Sigmoid colon (tissue), 7 donors: ENCODE data around the gene NPL. TPM values are rescaled to one million over a fixed set of nuclear protein-coding genes. Genes with fewer than 3 reads are reported as not detected.

Source experiments
- DNase-seq: peaks from one replicate; pipeline ENCODE4 v3.0.0-alpha.2; 2019
- H3K27ac ChIP-seq, 4 donors: fragments of 200-600 bp; sonication (generic); one replicate each; pipeline ENCODE4 v1.5.1; 2016 to 2019; ENCODE audit warnings: mild to moderate bottlenecking in 1 of 4
- H3K27me3 ChIP-seq, 3 donors: fragments of 200-600 bp; sonication (generic); one replicate each; pipeline ENCODE4 v1.5.1; 2019; ENCODE audit warnings: mild to moderate bottlenecking in 1 of 3
- H3K36me3 ChIP-seq, 4 donors: fragments of 200-600 bp; sonication (generic); one replicate each; pipeline ENCODE4 v1.5.1; 2016 to 2019
- H3K4me1 ChIP-seq, 4 donors: fragments of 200-600 bp; sonication (generic); one replicate each; pipeline ENCODE4 v1.5.1; 2017 to 2019
- H3K4me3 ChIP-seq, 4 donors: fragments of 200-600 bp; sonication (generic); one replicate each; pipeline ENCODE4 v1.5.1; 2017 to 2019; ENCODE audit warnings: mild to moderate bottlenecking in 2 of 4, moderate library complexity in 1 of 4
- H3K9me3 ChIP-seq, 4 donors: fragments of 200-600 bp in 3 of 4; sonication (generic) in 3 of 4; one replicate each; pipeline versions ENCODE4 v1.5.1 to v1.6.1; 2013 to 2019
- EP300 ChIP-seq, 4 donors: sonication (generic); formaldehyde crosslinking; IDR thresholded peaks; one replicate each; pipeline ENCODE4 v1.6.1; 2017; ENCODE audit warnings: antibody characterized with exemption in 4 of 4
- POLR2A ChIP-seq, 2 donors: fragments of 450-650 bp; IDR thresholded peaks; one replicate each; pipeline ENCODE4 v1.6.1; 2016; ENCODE audit warnings: antibody characterized with exemption in 2 of 2, mild to moderate bottlenecking in 2 of 2, moderate library complexity in 2 of 2
- POLR2AphosphoS5 ChIP-seq, 4 donors: sonication (generic); formaldehyde crosslinking; IDR thresholded peaks; one replicate each; pipeline ENCODE4 v1.6.1; 2017; ENCODE audit warnings: antibody characterized with exemption in 4 of 4
- WGBS, 2 donors: extraction: QIAGEN DNeasy Blood & Tissue Kit; methylation state at CpG; one replicate each; pipeline ENCODE4 v1.1.7; 2013; 5-methylcytosine and 5-hydroxymethylcytosine counted together
- intact Hi-C: fragments of 100-400 bp; cut with DNase I; formaldehyde crosslinking; loops from one replicate; pipeline ENCODE4 v1.15.1; 2023
- polyA plus RNA-seq, 3 donors: library from polyadenylated mRNA; stranded (reverse); fragments of 200-250 nt; gene quantifications; one replicate each; pipeline ENCODE4 v1.2.3, GENCODE V29; 2013
- total RNA-seq, 4 donors: library from RNA; depleted of rRNA; stranded (reverse); fragments of >200 nt; gene quantifications; one replicate each; pipeline ENCODE4 v1.1.0, GENCODE V29; 2016
- TF ChIP-seq, protein P1 (sequence below), 4 experiments: fragments of 450-650 bp in 3 of 4; fragments of 200-600 bp in 1 of 4; IDR thresholded peaks; one replicate each; pipeline ENCODE4 v1.5.1; 2016 to 2019; ENCODE audit warnings: antibody characterized with exemption in 4 of 4, mild to moderate bottlenecking in 3 of 4, moderate library complexity in 2 of 4
- donor health status: healthy with polysubstance abuse.
- donor health status: Bipolar disorder and iron deficiency.
- donor health status: healthy.

Gene NPL
- total and polyA plus RNA-seq, 7 donors: 7.2 to 19.9 (median 12.5) TPM

DNA sequence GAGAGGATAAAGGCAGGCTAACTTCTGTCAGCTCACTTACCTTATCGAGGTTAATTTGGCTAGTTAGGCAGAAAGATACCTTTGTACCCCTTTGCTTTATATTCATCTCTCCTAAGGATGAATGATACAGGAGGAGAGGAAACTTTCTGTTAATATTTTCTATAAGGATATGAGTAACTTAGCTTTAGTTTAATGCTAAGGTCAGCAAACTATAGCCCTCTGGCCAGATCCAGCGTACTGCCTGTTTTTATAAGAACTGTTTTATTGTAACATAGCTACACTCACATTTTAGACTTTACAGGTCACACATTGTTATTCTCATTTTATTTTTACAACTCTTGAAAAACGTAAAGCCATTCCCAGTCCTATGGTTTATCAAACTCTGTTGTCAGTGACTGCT lies 67.6 kb downstream of the NPL start:
- WGBS, 2 donors: 93 to 95% methylated on average over 3 of the region's 3 CpGs
- intact Hi-C loops: no loop called here
- Histone ChIP-seq H3K36me3 (peaks cover 70 to 100% (median 90%) of the 10 kb centered on the region in 4 donors), H3K4me1 (peaks cover 0 to 18% (median 12%) of the 10 kb centered on the region in 4 donors), H3K27ac (no peak overlapping the region), H3K27me3 (no peaks in the 10 kb centered on the region), H3K4me3 (no peak overlapping the region), H3K9me3 (no peaks in the 10 kb centered on the region)
- no peak for DNase-seq
- no peak for TF ChIP-seq POLR2AphosphoS5 (IDR thresholded peaks at IDR 0.05)
- TF ChIP-seq EP300 (IDR thresholded peaks at IDR 0.05): no peak
- TF ChIP-seq, protein P1, sequence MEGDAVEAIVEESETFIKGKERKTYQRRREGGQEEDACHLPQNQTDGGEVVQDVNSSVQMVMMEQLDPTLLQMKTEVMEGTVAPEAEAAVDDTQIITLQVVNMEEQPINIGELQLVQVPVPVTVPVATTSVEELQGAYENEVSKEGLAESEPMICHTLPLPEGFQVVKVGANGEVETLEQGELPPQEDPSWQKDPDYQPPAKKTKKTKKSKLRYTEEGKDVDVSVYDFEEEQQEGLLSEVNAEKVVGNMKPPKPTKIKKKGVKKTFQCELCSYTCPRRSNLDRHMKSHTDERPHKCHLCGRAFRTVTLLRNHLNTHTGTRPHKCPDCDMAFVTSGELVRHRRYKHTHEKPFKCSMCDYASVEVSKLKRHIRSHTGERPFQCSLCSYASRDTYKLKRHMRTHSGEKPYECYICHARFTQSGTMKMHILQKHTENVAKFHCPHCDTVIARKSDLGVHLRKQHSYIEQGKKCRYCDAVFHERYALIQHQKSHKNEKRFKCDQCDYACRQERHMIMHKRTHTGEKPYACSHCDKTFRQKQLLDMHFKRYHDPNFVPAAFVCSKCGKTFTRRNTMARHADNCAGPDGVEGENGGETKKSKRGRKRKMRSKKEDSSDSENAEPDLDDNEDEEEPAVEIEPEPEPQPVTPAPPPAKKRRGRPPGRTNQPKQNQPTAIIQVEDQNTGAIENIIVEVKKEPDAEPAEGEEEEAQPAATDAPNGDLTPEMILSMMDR (IDR thresholded peaks at IDR 0.05): no peak
- TF ChIP-seq POLR2A (IDR thresholded peaks at IDR 0.05): no peak

DNA sequence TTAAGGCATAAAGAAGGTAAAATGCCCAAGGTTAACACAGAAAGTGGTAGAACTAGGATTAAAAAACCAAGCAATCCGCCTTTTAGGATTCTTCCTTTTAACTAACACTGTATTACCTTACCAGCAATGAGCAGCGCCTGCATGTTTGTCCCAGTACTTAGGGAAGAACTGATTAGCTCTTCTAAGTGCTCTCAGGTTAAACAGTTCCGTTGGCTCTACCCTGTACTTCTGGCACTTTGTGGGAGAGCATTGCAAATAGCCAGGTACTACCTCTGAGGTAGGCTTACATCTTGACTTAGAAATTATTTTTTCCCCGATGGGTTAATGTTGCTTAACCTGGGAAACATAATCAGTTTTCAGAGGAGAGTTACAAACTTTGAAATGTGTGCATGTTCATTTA lies 71.1 kb downstream of the NPL start:
- H3K27ac ChIP-seq: no peak overlapping the region
- WGBS, 2 donors: 93 to 94% methylated on average over 4 of the region's 4 CpGs
- H3K27me3 ChIP-seq: no peaks in the 10 kb centered on the region
- TF ChIP-seq EP300 (IDR thresholded peaks at IDR 0.05) (no peak), POLR2AphosphoS5 (IDR thresholded peaks at IDR 0.05) (no peak), POLR2A (IDR thresholded peaks at IDR 0.05) (no peak)
- TF ChIP-seq, protein P1 (IDR thresholded peaks at IDR 0.05): no peak
- H3K9me3 ChIP-seq: no peaks in the 10 kb centered on the region
- no peak for DNase-seq
- H3K4me1 ChIP-seq: peaks cover 0 to 10% (median 6%) of the 10 kb centered on the region in 4 donors
- intact Hi-C loops: no loop called here
- H3K36me3 ChIP-seq: peaks cover 53 to 100% (median 76%) of the 10 kb centered on the region in 4 donors
- no peak overlapping the region for H3K4me3 ChIP-seq

DNA sequence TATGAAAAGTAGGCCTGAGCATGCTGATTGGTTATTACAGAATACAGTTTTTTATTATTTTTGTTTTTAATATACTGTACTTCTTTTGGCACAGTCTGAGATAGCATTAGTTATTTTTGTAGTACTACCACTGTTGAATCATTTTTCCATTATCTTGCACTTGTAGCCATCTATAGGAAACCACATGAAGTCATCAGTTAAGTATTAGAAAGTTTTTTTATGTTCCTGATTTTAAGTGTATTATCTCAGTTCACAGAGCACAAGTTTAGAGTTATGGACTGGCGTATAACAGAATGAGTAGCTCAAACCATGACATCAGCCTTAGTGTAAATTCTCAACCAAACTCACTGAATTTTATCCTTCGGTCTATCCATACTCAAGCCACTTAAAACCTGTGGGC lies 72.4 kb downstream of the NPL start:
- Histone ChIP-seq H3K27ac (no peak overlapping the region), H3K4me1 (no peaks in the 10 kb centered on the region), H3K36me3 (peaks cover 48 to 100% (median 69%) of the 10 kb centered on the region in 4 donors), H3K27me3 (no peaks in the 10 kb centered on the region), H3K9me3 (no peaks in the 10 kb centered on the region), H3K4me3 (no peak overlapping the region)
- 95 to 97% methylated on average over 2 of the region's 2 CpGs for WGBS, 2 donors
- TF ChIP-seq POLR2AphosphoS5 (IDR thresholded peaks at IDR 0.05): no peak
- no peak for TF ChIP-seq EP300 (IDR thresholded peaks at IDR 0.05)
- TF ChIP-seq, protein P1 (IDR thresholded peaks at IDR 0.05): no peak
- no peak for TF ChIP-seq POLR2A (IDR thresholded peaks at IDR 0.05)
- no peak for DNase-seq
- intact Hi-C loops: no loop called here

DNA sequence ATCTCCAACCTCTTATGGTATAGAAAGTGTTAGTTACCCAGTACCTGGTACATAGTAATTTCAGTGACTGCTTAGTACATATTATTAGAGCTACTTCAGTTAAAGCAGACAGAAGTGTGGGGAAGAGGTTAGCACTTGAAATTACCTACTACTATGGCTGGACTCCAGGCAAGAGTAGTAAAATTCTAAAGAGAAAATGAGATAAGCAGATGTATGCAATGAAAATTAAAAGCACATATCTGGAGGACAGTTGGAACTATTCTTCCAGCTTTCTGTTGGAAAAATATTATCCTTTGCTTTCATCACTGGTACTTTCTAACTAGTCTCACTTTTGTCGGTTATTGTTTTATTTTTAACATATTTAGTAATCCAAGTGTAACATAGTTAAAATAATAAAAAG lies 73.3 kb downstream of the NPL start:
- no peak for TF ChIP-seq POLR2A (IDR thresholded peaks at IDR 0.05)
- TF ChIP-seq, protein P1 (IDR thresholded peaks at IDR 0.05): no peak
- no peak for TF ChIP-seq EP300 (IDR thresholded peaks at IDR 0.05)
- no peak for TF ChIP-seq POLR2AphosphoS5 (IDR thresholded peaks at IDR 0.05)
- Histone ChIP-seq H3K36me3 (peaks cover 53 to 100% (median 70%) of the 10 kb centered on the region in 4 donors), H3K9me3 (no peaks in the 10 kb centered on the region), H3K27ac (no peak overlapping the region), H3K4me1 (no peaks in the 10 kb centered on the region), H3K4me3 (no peak overlapping the region), H3K27me3 (no peaks in the 10 kb centered on the region)
- DNase-seq: no peak
- 96 to 98% methylated on average over 1 of the region's 1 CpG for WGBS, 2 donors
- intact Hi-C loops: no loop called here

DNA sequence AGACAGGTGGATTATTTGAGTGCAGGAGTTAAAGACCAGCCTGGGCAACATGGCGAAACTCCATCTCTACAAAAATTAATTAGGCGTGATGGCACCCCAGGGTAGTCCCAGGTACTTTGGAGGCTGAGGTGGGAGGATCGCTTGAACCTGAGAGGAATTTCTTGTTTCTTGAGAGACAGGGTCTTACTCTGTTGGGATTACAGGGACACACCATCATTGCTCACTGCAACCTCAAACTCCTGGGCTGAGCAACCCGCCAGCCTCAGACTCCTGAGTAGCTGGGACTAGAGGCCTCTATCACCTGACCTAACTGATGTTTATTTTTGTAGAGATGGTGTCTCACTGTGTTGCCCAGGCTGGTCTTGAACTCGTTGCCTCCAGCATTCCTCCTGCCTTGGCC lies 74.4 kb downstream of the NPL start:
- intact Hi-C loops: no loop called here
- no peak overlapping the region for H3K27ac ChIP-seq
- H3K4me3 ChIP-seq: no peak overlapping the region
- H3K9me3 ChIP-seq: no peaks in the 10 kb centered on the region
- no peaks in the 10 kb centered on the region for H3K4me1 ChIP-seq
- WGBS, 2 donors: 96% methylated on average over 5 of the region's 5 CpGs
- DNase-seq: no peak
- TF ChIP-seq EP300 (IDR thresholded peaks at IDR 0.05) (no peak), POLR2AphosphoS5 (IDR thresholded peaks at IDR 0.05) (no peak), POLR2A (IDR thresholded peaks at IDR 0.05) (no peak)
- TF ChIP-seq, protein P1 (IDR thresholded peaks at IDR 0.05): no peak
- H3K36me3 ChIP-seq: peaks cover 44 to 100% (median 68%) of the 10 kb centered on the region in 4 donors
- H3K27me3 ChIP-seq: no peaks in the 10 kb centered on the region
